Endothelial cell of umbilical vein (primary cell): ENCODE data around the gene CACNA1C. TPM values are rescaled to one million over a fixed set of nuclear protein-coding genes. Genes with fewer than 3 reads are reported as not detected.

ENCODE experiments used
- BruUV-seq: library from RNA; stranded (reverse); fragments of 400-500 nt; replicated peaks from 2 replicates; lab custom pipeline; 2021; lab: Mats Ljungman, UMichigan
- CTCF ChIA-PET: fragments of 300-600, 350-600 bp; sonication (Branson Sonifier 250); formaldehyde crosslinking; loops from one replicate; lab custom pipeline; 2021; ENCODE audit warnings: antibody characterized with exemption, inconsistent platforms; lab: Charles Lee
- POLR2A ChIA-PET: fragments of 300-600, 350-600 bp; sonication (Branson Sonifier 250); formaldehyde crosslinking; loops from one replicate; lab custom pipeline; 2021; ENCODE audit warnings: antibody characterized with exemption, inconsistent platforms; lab: Charles Lee
- DNase-seq: peaks from one replicate; pipeline ENCODE4 v3.0.0-alpha.2; 2011; ENCODE audit warnings: low read depth, low spot score
- FAIRE-seq: peaks from 2 replicates; lab custom pipeline; 2011; peaks lifted over from hg19 to GRCh38; lab: Jason Lieb, UNC
- H2AFZ ChIP-seq: 2 replicates; pipeline ENCODE4 v1.6.0; 2012; ENCODE audit warnings: low read depth, low read length, control low read depth, inconsistent platforms
- H3K27ac ChIP-seq: 2 replicates; pipeline ENCODE4 v1.5.1; 2011; ENCODE audit warnings: low read depth, mild to moderate bottlenecking, control low read depth, low read length, moderate library complexity; ENCODE audit not compliant: insufficient read depth
- H3K27me3 ChIP-seq, 2 experiments: 2 replicates each; pipeline versions ENCODE4 v1.6.0 to v1.6.1; 2011; ENCODE audit warnings: low read length in 2 of 2, mixed read lengths in 1 of 2; ENCODE audit not compliant: control insufficient read depth in 2 of 2, insufficient read depth in 2 of 2
- H3K36me3 ChIP-seq, 2 experiments: 2 replicates in 1 of 2; 3 replicates in 1 of 2; pipeline ENCODE4 v1.5.1; 2011; ENCODE audit warnings: low read length in 2 of 2, mild to moderate bottlenecking in 1 of 2, moderate library complexity in 1 of 2; ENCODE audit not compliant: control insufficient read depth in 2 of 2, insufficient read depth in 2 of 2; ENCODE audit errors: extremely low read depth in 1 of 2
- H3K4me1 ChIP-seq: 3 replicates; pipeline ENCODE4 v1.5.1; 2011; ENCODE audit warnings: mild to moderate bottlenecking, low read length; ENCODE audit not compliant: control insufficient read depth, insufficient read depth; ENCODE audit errors: extremely low read depth
- H3K4me2 ChIP-seq: 2 replicates; pipeline ENCODE4 v1.6.1; 2011; ENCODE audit warnings: low read length, control low read depth, mixed read lengths; ENCODE audit not compliant: insufficient read depth
- H3K4me3 ChIP-seq, 3 experiments: fragments of 200-600 bp in 1 of 3; sonication (generic), shearing (Covaris generic) in 1 of 3; replicated peaks in 1 of 3; 2 replicates each; pipeline ENCODE4 v1.5.1; 2011 to 2016; ENCODE audit warnings: control low read depth in 3 of 3, low read length in 3 of 3, mild to moderate bottlenecking in 2 of 3, inconsistent platforms in 1 of 3, low read depth in 1 of 3, moderate library complexity in 1 of 3; ENCODE audit not compliant: insufficient read depth in 1 of 3
- H3K79me2 ChIP-seq: 2 replicates; pipeline ENCODE4 v1.6.0; 2012; ENCODE audit warnings: low read length, inconsistent platforms; ENCODE audit not compliant: control insufficient read depth, insufficient read depth
- H3K9ac ChIP-seq: replicated peaks from 2 replicates; pipeline ENCODE3; 2011; ENCODE audit warnings: low read length, control low read depth; ENCODE audit not compliant: insufficient read depth; ENCODE audit errors: extremely low read depth
- H3K9me1 ChIP-seq: replicated peaks from 3 replicates; pipeline ENCODE4 v1.6.0; 2011; ENCODE audit warnings: mild to moderate bottlenecking, low read length; ENCODE audit not compliant: control insufficient read depth, insufficient read depth; ENCODE audit errors: extremely low read depth
- H3K9me3 ChIP-seq: replicated peaks from 2 replicates; pipeline ENCODE4 v1.5.1; 2012; ENCODE audit warnings: low read length, inconsistent platforms; ENCODE audit not compliant: control insufficient read depth, insufficient read depth
- H4K20me1 ChIP-seq: replicated peaks from 2 replicates; pipeline ENCODE3; 2011; ENCODE audit warnings: mild to moderate bottlenecking, low read length; ENCODE audit not compliant: control insufficient read depth, insufficient read depth; ENCODE audit errors: extremely low read depth
- CTCF ChIP-seq, 2 donors: IDR thresholded peaks; 1 replicate in 1 of 2; 2 replicates in 1 of 2; pipeline ENCODE4 v1.5.1; 2011; ENCODE audit warnings: low read length in 2 of 2, mild to moderate bottlenecking in 2 of 2, moderate library complexity in 2 of 2, control low read depth in 1 of 2, inconsistent platforms in 1 of 2, low read depth in 1 of 2; ENCODE audit not compliant: insufficient read depth in 1 of 2; ENCODE audit errors: extremely low read depth in 1 of 2
- EZH2 ChIP-seq: IDR thresholded peaks from 2 replicates; pipeline ENCODE4 v1.6.1; 2012; ENCODE audit warnings: borderline replicate concordance, low read depth, mild to moderate bottlenecking, moderate library complexity, low read length, inconsistent platforms; ENCODE audit not compliant: severe bottlenecking
- FOS ChIP-seq: IDR thresholded peaks from 2 replicates; pipeline ENCODE4 v1.6.1; 2011; ENCODE audit warnings: mild to moderate bottlenecking, low read length, moderate library complexity, borderline replicate concordance; ENCODE audit not compliant: insufficient read depth
- GATA2 ChIP-seq: IDR thresholded peaks from 2 replicates; pipeline ENCODE4 v1.7.0; 2011; ENCODE audit warnings: low read depth, mild to moderate bottlenecking, moderate library complexity, mixed read lengths, low read length; ENCODE audit not compliant: insufficient read length, insufficient read depth
- JUN ChIP-seq: IDR thresholded peaks from 2 replicates; pipeline ENCODE4 v1.6.1; 2011; ENCODE audit warnings: borderline replicate concordance, low read depth; ENCODE audit not compliant: insufficient read length, insufficient read depth
- MAX ChIP-seq: IDR thresholded peaks from 2 replicates; pipeline ENCODE4 v1.6.1; 2011; ENCODE audit not compliant: insufficient read depth, insufficient read length
- MYC ChIP-seq: IDR thresholded peaks from one replicate; pipeline ENCODE4 v1.6.1; 2011; ENCODE audit warnings: mild to moderate bottlenecking, low read depth, low read length
- POLR2A ChIP-seq: IDR thresholded peaks from 2 replicates; pipeline ENCODE4 v1.6.1; 2012; ENCODE audit warnings: low read depth, mild to moderate bottlenecking, control low read depth, low read length
- POLR2AphosphoS5 ChIP-seq: IDR thresholded peaks from 2 replicates; pipeline ENCODE4 v1.6.1; 2012; ENCODE audit warnings: low read depth, mild to moderate bottlenecking, control low read depth, low read length, moderate library complexity; ENCODE audit not compliant: insufficient read depth
- dilution Hi-C: fragments of 300-500 bp; cut with MboI; formaldehyde crosslinking; loops from one replicate; pipeline ENCODE4 v1.15.0; 2019; ENCODE audit warnings: low sequenced_read_pairs; ENCODE audit not compliant: extremely low pct_ligation_motif_present
- intact Hi-C: fragments of 100-400 bp; cut with micrococcal nuclease; formaldehyde crosslinking; loops from one replicate; pipeline ENCODE4 v1.10.0; 2022
- polyA plus RNA-seq, 4 experiments: library from polyadenylated mRNA; depleted of rRNA in 3 of 4; stranded (reverse) in 3 of 4; unstranded in 1 of 4; fragments of >200 nt; gene quantifications; 2 replicates each; pipeline versions ENCODE4 v1.2.1 to v1.2.3, GENCODE V29; 2011 to 2012; ENCODE audit warnings: missing spikeins in 1 of 4
- total RNA-seq: library from RNA; stranded (reverse); gene quantifications from 2 replicates; pipeline ENCODE4 v1.2.3, GENCODE V29; 2021

The CACNA1C gene
- total and polyA plus RNA-seq, 2 donors (not counting 3 experiments of a cell fraction or from before 2014, with no cell fraction given), result not detected

DNA sequence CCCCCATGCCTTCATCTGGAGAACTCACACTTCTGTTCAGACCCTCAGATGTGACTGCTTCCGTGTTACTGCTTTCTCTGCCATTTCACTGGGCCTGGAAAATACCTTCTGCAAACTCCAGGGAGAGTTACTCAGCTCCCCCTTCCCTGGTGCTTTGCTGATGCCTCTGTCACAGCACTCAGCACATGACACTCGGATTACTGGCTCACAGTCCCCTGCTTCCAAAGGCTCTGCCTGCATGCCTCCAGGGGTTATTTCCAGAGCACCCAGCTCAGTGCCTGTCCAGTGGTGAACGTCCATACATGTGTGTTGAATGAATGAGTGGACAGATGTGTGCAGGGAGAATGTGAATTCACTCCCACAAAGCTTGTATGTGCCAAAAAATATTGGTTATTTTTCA is 504.8 kb downstream of the CACNA1C start:
- no peak for FAIRE-seq
- intact Hi-C loops (no loop called here), dilution Hi-C loops (no loop called here)
- Histone ChIP-seq H3K27me3 (no peaks in the 10 kb centered on the region), H2AFZ (no peak overlapping the region), H4K20me1 (no peaks in the 10 kb centered on the region), H3K9me3 (no peaks in the 10 kb centered on the region), H3K4me3 (no peak overlapping the region), H3K27ac (no peak overlapping the region), H3K9ac (no peak overlapping the region), H3K4me1 (no peaks in the 10 kb centered on the region), H3K36me3 (no peaks in the 10 kb centered on the region), H3K79me2 (no peaks in the 10 kb centered on the region), H3K9me1 (no peaks in the 10 kb centered on the region), H3K4me2 (no peak overlapping the region)
- no TSS peak for BruUV-seq
- DNase-seq, result no peak
- TF ChIP-seq GATA2 (no peak), JUN (no peak), POLR2AphosphoS5 (no peak), MAX (no peak), EZH2 (no peak), FOS (no peak), CTCF (IDR thresholded peaks at IDR 0.05; ENCODE audit: extremely low read depth in 1 of 2, insufficient read depth in 1 of 2, low read depth in 1 of 2, low read length in 2 of 2) (no peak), POLR2A (no peak), MYC (no peak)
- ChIA-PET POLR2A (interaction anchor here (0.6 kb wide), 1 partner anchor 144 kb away, joined by 3 read pairs; no protein-coding TSS in a partner anchor), CTCF (interaction anchor here (1.1 kb wide), 1 partner anchor 13 kb away, joined by 3 read pairs; no protein-coding TSS in a partner anchor)
